ENCODE results near the gene IQSEC3.
"Not testable (repeated sequence)": the region's sequence is repeated elsewhere in the genome, so short reads cannot be mapped to it uniquely, and the experiment has no call there.

Gene IQSEC3

GRCh38 chr12:180445-180844 lies 113.9 kb downstream of the IQSEC3 start:
- DNase-seq: no peak

GRCh38 chr12:181921-182320 lies 115.4 kb downstream of the IQSEC3 start:
- DNase-seq: no peak

- no peak for DNase-seq
Measured at GRCh38 chr12:182381-182892, 115.9 kb downstream of the IQSEC3 start.

- DNase-seq: no peak
Measured at GRCh38 chr12:184811-185575, 118.4 kb downstream of the IQSEC3 start.

GRCh38 chr12:185576-185955 lies 119.0 kb downstream of the IQSEC3 start:
- DNase-seq: no peak

- DNase-seq: no peak
Measured at GRCh38 chr12:186006-186625, 119.5 kb downstream of the IQSEC3 start.

GRCh38 chr12:187986-188909 lies 121.7 kb downstream of the IQSEC3 start:
- not testable (repeated sequence) for DNase-seq

GRCh38 chr12:188910-189621 lies 122.5 kb downstream of the IQSEC3 start:
- peak; percentile 69 for DNase-seq

- no peak for DNase-seq
Measured at GRCh38 chr12:189622-189962, 123.0 kb downstream of the IQSEC3 start.

GRCh38 chr12:190881-191280 lies 124.3 kb downstream of the IQSEC3 start:
- DNase-seq: no peak

- no peak for DNase-seq
Measured at GRCh38 chr12:191541-191940, 125.0 kb downstream of the IQSEC3 start.

- no peak for DNase-seq
Measured at GRCh38 chr12:193261-193660, 126.7 kb downstream of the IQSEC3 start.

- DNase-seq: no peak
Measured at GRCh38 chr12:194276-194675, 127.7 kb downstream of the IQSEC3 start.

GRCh38 chr12:195156-195555 lies 128.6 kb downstream of the IQSEC3 start:
- no peak for DNase-seq

GRCh38 chr12:195951-196350 lies 129.4 kb downstream of the IQSEC3 start:
- no peak for DNase-seq

- DNase-seq: no peak
Measured at GRCh38 chr12:196436-196835, 129.9 kb downstream of the IQSEC3 start.

GRCh38 chr12:197347-197746 lies 130.8 kb downstream of the IQSEC3 start:
- no peak for DNase-seq

GRCh38 chr12:197911-198695 lies 131.5 kb downstream of the IQSEC3 start:
- no peak for DNase-seq

GRCh38 chr12:198705-199104 lies 132.1 kb downstream of the IQSEC3 start:
- DNase-seq: no peak

- no peak for DNase-seq
Measured at GRCh38 chr12:201361-201760, 134.8 kb downstream of the IQSEC3 start.

GRCh38 chr12:202081-202731 lies 135.6 kb downstream of the IQSEC3 start:
- DNase-seq: no peak
